ENCODE results near the gene EIF1B. TPM values are rescaled to one million over a fixed set of nuclear protein-coding genes. Genes with fewer than 3 reads are reported as not detected.

EIF1B gene
- total RNA-seq, 2 donors from 2014 or later, result 67.4 to 83.8 TPM

DNA sequence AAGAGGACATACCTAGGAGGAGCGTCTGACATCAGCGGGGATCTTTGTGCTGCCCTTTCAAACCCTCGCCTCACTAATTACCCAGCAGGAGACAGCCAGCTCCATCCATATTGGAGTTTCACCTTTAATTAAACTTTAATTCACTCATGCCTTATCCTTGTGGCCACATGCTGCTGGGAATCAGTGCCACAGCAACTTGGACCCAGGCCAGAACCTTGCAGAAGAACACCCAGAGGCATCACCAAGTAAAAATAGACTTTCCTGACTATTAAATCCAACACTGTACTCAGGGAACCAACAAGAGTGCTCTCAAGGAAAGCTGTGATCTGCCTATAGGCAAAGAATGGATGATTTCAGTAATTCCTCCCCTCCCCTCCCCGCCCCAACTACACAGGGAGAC, 23.9 kb downstream of the EIF1B start:
- H3K27me3 ChIP-seq (ENCODE audit: control insufficient read depth, insufficient read depth, low read length, poor library complexity, severe bottlenecking), result no peaks in the 10 kb centered on the region
- no peak overlapping the region for H3K27ac ChIP-seq (ENCODE audit: low read depth, low read length)
- Mint-ChIP-seq H3K27me3 (ENCODE audit: insufficient read depth) (no peaks in the 10 kb centered on the region), H3K27ac (no peak overlapping the region), H3K36me3 (ENCODE audit: low read depth) (no peaks in the 10 kb centered on the region), H3K9me3 (no peaks in the 10 kb centered on the region), H3K4me3 (no peak overlapping the region), H3K4me1 (peaks cover 13% of the 10 kb centered on the region)
- H3K9me3 ChIP-seq (ENCODE audit: control insufficient read depth, low read length), result no peaks in the 10 kb centered on the region
- peaks cover 9% of the 10 kb centered on the region for H3K4me1 ChIP-seq (ENCODE audit: control insufficient read depth, insufficient read depth, low read length)
- H3K9ac ChIP-seq (ENCODE audit: extremely low read depth, low read length, poor library complexity, severe bottlenecking), result no peak overlapping the region
- WGBS, 2 experiments (ENCODE audit: insufficient coverage in 1 of 2, insufficient read length in 1 of 2), result 95% methylated on average over 4 of the region's 4 CpGs; no CpG with 5 or more reads in 1 of the 2 experiments
- H3K4me3 ChIP-seq (ENCODE audit: low read length), result no peak overlapping the region
- H3K36me3 ChIP-seq (ENCODE audit: control insufficient read depth, insufficient read depth, low read length), result no peaks in the 10 kb centered on the region
- DNase-seq, result no peak
- TF ChIP-seq CTCF (conservative IDR thresholded peaks at IDR 0.05), result no peak

- no peak for TF ChIP-seq CTCF (conservative IDR thresholded peaks at IDR 0.05)
- H3K9ac ChIP-seq (ENCODE audit: extremely low read depth, low read length, poor library complexity, severe bottlenecking), result no peak overlapping the region
- WGBS, 2 experiments (ENCODE audit: insufficient coverage in 1 of 2, insufficient read length in 1 of 2), result 95% methylated on average over 4 of the region's 4 CpGs; no CpG with 5 or more reads in 1 of the 2 experiments
- Mint-ChIP-seq H3K27me3 (ENCODE audit: insufficient read depth) (no peaks in the 10 kb centered on the region), H3K9me3 (no peaks in the 10 kb centered on the region), H3K4me3 (no peak overlapping the region), H3K27ac (no peak overlapping the region), H3K4me1 (peaks cover 9% of the 10 kb centered on the region), H3K36me3 (ENCODE audit: low read depth) (no peaks in the 10 kb centered on the region)
- H3K9me3 ChIP-seq (ENCODE audit: control insufficient read depth, low read length), result no peaks in the 10 kb centered on the region
- DNase-seq, result no peak
- H3K4me3 ChIP-seq (ENCODE audit: low read length), result no peak overlapping the region
- H3K4me1 ChIP-seq (ENCODE audit: control insufficient read depth, insufficient read depth, low read length), result peaks cover 9% of the 10 kb centered on the region
- no peak overlapping the region for H3K27ac ChIP-seq (ENCODE audit: low read depth, low read length)
- no peaks in the 10 kb centered on the region for H3K27me3 ChIP-seq (ENCODE audit: control insufficient read depth, insufficient read depth, low read length, poor library complexity, severe bottlenecking)
- no peaks in the 10 kb centered on the region for H3K36me3 ChIP-seq (ENCODE audit: control insufficient read depth, insufficient read depth, low read length)
Measured at GRCh38 chr3:40333852-40334251, 24.3 kb downstream of the EIF1B start.

- 92% methylated on average over 1 of the region's 1 CpG; no CpG with 5 or more reads in 1 of the 2 experiments for WGBS, 2 experiments (ENCODE audit: insufficient coverage in 1 of 2, insufficient read length in 1 of 2)
- H3K27ac ChIP-seq (ENCODE audit: low read depth, low read length), result no peak overlapping the region
Measured at GRCh38 chr3:40336101-40336500, 26.6 kb downstream of the EIF1B start.

More at GRCh38 chr3:40336101-40336500, 26.6 kb downstream of the EIF1B start:
- H3K9me3 Mint-ChIP-seq, result no peaks in the 10 kb centered on the region
- Histone ChIP-seq H3K36me3 (ENCODE audit: control insufficient read depth, insufficient read depth, low read length) (no peaks in the 10 kb centered on the region), H3K27me3 (ENCODE audit: control insufficient read depth, insufficient read depth, low read length, poor library complexity, severe bottlenecking) (peaks cover 8% of the 10 kb centered on the region), H3K4me3 (ENCODE audit: low read length) (no peak overlapping the region), H3K9me3 (ENCODE audit: control insufficient read depth, low read length) (no peaks in the 10 kb centered on the region), H3K9ac (ENCODE audit: extremely low read depth, low read length, poor library complexity, severe bottlenecking) (no peak overlapping the region), H3K4me1 (ENCODE audit: control insufficient read depth, insufficient read depth, low read length) (peaks cover 3% of the 10 kb centered on the region)
- H3K4me3 Mint-ChIP-seq, result no peak overlapping the region
- DNase-seq, result no peak
- H3K4me1 Mint-ChIP-seq, result peaks cover 3% of the 10 kb centered on the region
- H3K27ac Mint-ChIP-seq, result no peak overlapping the region
- no peaks in the 10 kb centered on the region for H3K27me3 Mint-ChIP-seq (ENCODE audit: insufficient read depth)
- no peaks in the 10 kb centered on the region for H3K36me3 Mint-ChIP-seq (ENCODE audit: low read depth)
- TF ChIP-seq CTCF (conservative IDR thresholded peaks at IDR 0.05), result no peak
